ENCODE data around the gene ALDH3A1. TPM values are rescaled to one million over a fixed set of nuclear protein-coding genes. Genes with fewer than 3 reads are reported as not detected.
A peak's percentile ranks its signal among the peaks of the same experiment; 100 is the strongest.
"Not testable (repeated sequence)": the region's sequence is repeated elsewhere in the genome, so short reads cannot be mapped to it uniquely, and the experiment has no call there.

Gene ALDH3A1
- total RNA-seq, 1 experiment from 2014 or later: not detected

GRCh38 chr17:19768046-19768782, 20.1 kb upstream of the ALDH3A1 start:
- BruUV-seq (replicated peaks): no TSS peak
- Histone ChIP-seq H3K27ac (ENCODE audit: low read depth, low read length, poor library complexity, severe bottlenecking) (no peak overlapping the region), H3K4me3 (ENCODE audit: low read depth, low read length, poor library complexity, severe bottlenecking) (no peak overlapping the region), H3K27me3 (replicated peaks; ENCODE audit: insufficient read depth, low read depth, low read length, poor library complexity) (no peaks in the 10 kb centered on the region), H3K9me3 (ENCODE audit: low read depth, low read length, poor library complexity, severe bottlenecking) (no peaks in the 10 kb centered on the region), H3K36me3 (ENCODE audit: insufficient read depth, low read length, poor library complexity, severe bottlenecking) (no peaks in the 10 kb centered on the region), H3K4me1 (ENCODE audit: insufficient read depth, low read length, poor library complexity, severe bottlenecking) (no peaks in the 10 kb centered on the region)
- intact Hi-C loops (cut with micrococcal nuclease; ENCODE audit: unreplicated experiment): no loop called here
- ChIA-PET CTCF (no interaction called here), POLR2A (ENCODE audit: low non-redundant PET) (no interaction called here)
- TF ChIP-seq EZH2 (IDR thresholded peaks at IDR 0.05; ENCODE audit: borderline replicate concordance, low read depth, low read length, poor library complexity, severe bottlenecking): no peak
- no peak for TF ChIP-seq CTCF (conservative IDR thresholded peaks at IDR 0.05; ENCODE audit: low read depth, low read length)
- DNase-seq (ENCODE audit: low spot score): no peak

GRCh38 chr17:19766421-19767270, 18.5 kb upstream of the ALDH3A1 start:
- no peaks in the 10 kb centered on the region for H3K9me3 ChIP-seq (ENCODE audit: low read depth, low read length, poor library complexity, severe bottlenecking)
- TF ChIP-seq EZH2 (IDR thresholded peaks at IDR 0.05; ENCODE audit: borderline replicate concordance, low read depth, low read length, poor library complexity, severe bottlenecking): no peak
- TF ChIP-seq CTCF (conservative IDR thresholded peaks at IDR 0.05; ENCODE audit: low read depth, low read length): peak; percentile 99
- BruUV-seq (replicated peaks): no TSS peak
- H3K36me3 ChIP-seq (ENCODE audit: insufficient read depth, low read length, poor library complexity, severe bottlenecking): no peaks in the 10 kb centered on the region
- peak; percentile 75 for DNase-seq (ENCODE audit: low spot score)
- intact Hi-C loops (cut with micrococcal nuclease; ENCODE audit: unreplicated experiment): loop anchor here (2.0 kb wide), 1 partner anchor 252 kb away; no protein-coding TSS in a partner anchor
- H3K27ac ChIP-seq (ENCODE audit: low read depth, low read length, poor library complexity, severe bottlenecking): no peak overlapping the region
- ChIA-PET CTCF (interaction anchor here (0.5 kb wide), 1 partner anchor 284 kb away, joined by 3 read pairs; no protein-coding TSS in a partner anchor), POLR2A (ENCODE audit: low non-redundant PET) (no interaction called here)
- H3K4me1 ChIP-seq (ENCODE audit: insufficient read depth, low read length, poor library complexity, severe bottlenecking): no peaks in the 10 kb centered on the region
- no peaks in the 10 kb centered on the region for H3K27me3 ChIP-seq (replicated peaks; ENCODE audit: insufficient read depth, low read depth, low read length, poor library complexity)
- no peak overlapping the region for H3K4me3 ChIP-seq (ENCODE audit: low read depth, low read length, poor library complexity, severe bottlenecking)

GRCh38 chr17:19766016-19766415, 17.9 kb upstream of the ALDH3A1 start:
- ChIA-PET POLR2A (ENCODE audit: low non-redundant PET) (no interaction called here), CTCF (interaction anchor here (0.5 to 0.7 kb wide), 3 partner anchors 12 to 283 kb away, joined by 3 to 4 read pairs (median 3); no protein-coding TSS in a partner anchor)
- no peak for TF ChIP-seq EZH2 (IDR thresholded peaks at IDR 0.05; ENCODE audit: borderline replicate concordance, low read depth, low read length, poor library complexity, severe bottlenecking)
- no peak for TF ChIP-seq CTCF (conservative IDR thresholded peaks at IDR 0.05; ENCODE audit: low read depth, low read length)
- no peak overlapping the region for H3K4me3 ChIP-seq (ENCODE audit: low read depth, low read length, poor library complexity, severe bottlenecking)
- H3K4me1 ChIP-seq (ENCODE audit: insufficient read depth, low read length, poor library complexity, severe bottlenecking): no peaks in the 10 kb centered on the region
- no peak for DNase-seq (ENCODE audit: low spot score)
- H3K27me3 ChIP-seq (replicated peaks; ENCODE audit: insufficient read depth, low read depth, low read length, poor library complexity): no peaks in the 10 kb centered on the region
- H3K36me3 ChIP-seq (ENCODE audit: insufficient read depth, low read length, poor library complexity, severe bottlenecking): no peaks in the 10 kb centered on the region
- H3K9me3 ChIP-seq (ENCODE audit: low read depth, low read length, poor library complexity, severe bottlenecking): no peaks in the 10 kb centered on the region
- no TSS peak for BruUV-seq (replicated peaks)
- intact Hi-C loops (cut with micrococcal nuclease; ENCODE audit: unreplicated experiment): loop anchor here (2.0 kb wide), 1 partner anchor 251 kb away; no protein-coding TSS in a partner anchor
- no peak overlapping the region for H3K27ac ChIP-seq (ENCODE audit: low read depth, low read length, poor library complexity, severe bottlenecking)

- BruUV-seq (replicated peaks); H3K9me3 ChIP-seq (ENCODE audit: low read depth, low read length, poor library complexity, severe bottlenecking); H3K4me1 ChIP-seq (ENCODE audit: insufficient read depth, low read length, poor library complexity, severe bottlenecking); H3K36me3 ChIP-seq (ENCODE audit: insufficient read depth, low read length, poor library complexity, severe bottlenecking); H3K27me3 ChIP-seq (replicated peaks; ENCODE audit: insufficient read depth, low read depth, low read length, poor library complexity); POLR2A ChIA-PET (ENCODE audit: low non-redundant PET); intact Hi-C loops (cut with micrococcal nuclease; ENCODE audit: unreplicated experiment); DNase-seq (ENCODE audit: low spot score); H3K4me3 ChIP-seq (ENCODE audit: low read depth, low read length, poor library complexity, severe bottlenecking); H3K27ac ChIP-seq (ENCODE audit: low read depth, low read length, poor library complexity, severe bottlenecking): not testable (repeated sequence)
- CTCF ChIA-PET: interaction anchor here (0.7 to 1.0 kb wide), 2 partner anchors 12 to 401 kb away, joined by 3 to 8 read pairs; partner anchors contain the start of gene B9D1
These were observed 15.9 kb upstream of the ALDH3A1 start for GRCh38 chr17:19763991-19764390.

Measured in A673 (cell line).